Measurements from ENCODE around the gene APOBEC2.

- TF ChIP-seq POLR2A (IDR thresholded peaks at IDR 0.05; ENCODE audit: low read depth, low read length) (no peak), POLR2AphosphoS5 (IDR thresholded peaks at IDR 0.05; ENCODE audit: low read depth, low read length) (no peak), TAF1 (IDR thresholded peaks at IDR 0.05; ENCODE audit: borderline replicate concordance, low read depth, low read length) (no peak)
These were observed 44.6 kb downstream of the APOBEC2 start for GRCh38 chr6:41097467-41098090.
